Endometrium (tissue), 2 donors: ENCODE data around the gene MAB21L3.

ENCODE experiments used
- FAIRE-seq: peaks from 2 replicates; lab custom pipeline; 2012; peaks lifted over from hg19 to GRCh38; lab: Jason Lieb, UNC
- donor health status: control.
- donor health status: control.

The MAB21L3 gene

GRCh38 chr1:116110567-116111523 lies at the start of gene MAB21L3:
TSS of gene MAB21L3 (plus strand) at chr1:116111399. CDS start at chr1:116112616, 1,217 bp downstream.
- no peak for FAIRE-seq

- no peak for FAIRE-seq
Measured at GRCh38 chr1:116062201-116062600, 49.0 kb upstream of the MAB21L3 start.

- no peak for FAIRE-seq
Measured at GRCh38 chr1:116064616-116065015, 46.6 kb upstream of the MAB21L3 start.

- no peak for FAIRE-seq
Measured at GRCh38 chr1:116066868-116067565, 44.2 kb upstream of the MAB21L3 start.

GRCh38 chr1:116067566-116067890 lies 43.7 kb upstream of the MAB21L3 start:
- FAIRE-seq: no peak

- FAIRE-seq: no peak
Measured at GRCh38 chr1:116075575-116075974, 35.6 kb upstream of the MAB21L3 start.

GRCh38 chr1:116075990-116076389 lies 35.2 kb upstream of the MAB21L3 start:
- no peak for FAIRE-seq

- FAIRE-seq: no peak
Measured at GRCh38 chr1:116076831-116077230, 34.4 kb upstream of the MAB21L3 start.

GRCh38 chr1:116078699-116079223 lies 32.4 kb upstream of the MAB21L3 start:
- no peak for FAIRE-seq

GRCh38 chr1:116087628-116088027 lies 23.6 kb upstream of the MAB21L3 start:
- no peak for FAIRE-seq

GRCh38 chr1:116089870-116090269 lies 21.3 kb upstream of the MAB21L3 start:
- no peak for FAIRE-seq

- no peak for FAIRE-seq
Measured at GRCh38 chr1:116091083-116091482, 20.1 kb upstream of the MAB21L3 start.

- FAIRE-seq: no peak
Measured at GRCh38 chr1:116092752-116093489, 18.3 kb upstream of the MAB21L3 start.

- FAIRE-seq: no peak
Measured at GRCh38 chr1:116095027-116095426, 16.2 kb upstream of the MAB21L3 start.

- no peak for FAIRE-seq
Measured at GRCh38 chr1:116096013-116096618, 15.1 kb upstream of the MAB21L3 start.

GRCh38 chr1:116097626-116098025 lies 13.6 kb upstream of the MAB21L3 start:
- no peak for FAIRE-seq

- no peak for FAIRE-seq
Measured at GRCh38 chr1:116099379-116099778, 11.8 kb upstream of the MAB21L3 start.

GRCh38 chr1:116099919-116100318 lies 11.3 kb upstream of the MAB21L3 start:
- FAIRE-seq: no peak

- no peak for FAIRE-seq
Measured at GRCh38 chr1:116104667-116105066, 6.5 kb upstream of the MAB21L3 start.

GRCh38 chr1:116105996-116106395 lies 5.2 kb upstream of the MAB21L3 start:
- no peak for FAIRE-seq

GRCh38 chr1:116106646-116107045 lies 4.6 kb upstream of the MAB21L3 start:
- FAIRE-seq: no peak

GRCh38 chr1:116107371-116107770 lies 3.8 kb upstream of the MAB21L3 start:
- FAIRE-seq: no peak
